Muscle of leg (tissue), 11 donors: ENCODE measurements around the gene PGP. TPM values are rescaled to one million over a fixed set of nuclear protein-coding genes. Genes with fewer than 3 reads are reported as not detected.
A peak's percentile ranks its signal among the peaks of the same experiment; 100 is the strongest.

ENCODE experiments used
- DNase-seq: peaks from one replicate; pipeline ENCODE4 v3.0.0; 2013
- H3K27ac ChIP-seq: one replicate; pipeline ENCODE4 v1.5.1; 2013; ENCODE audit warnings: mild to moderate bottlenecking, low read length, control low read depth
- H3K27me3 ChIP-seq: one replicate; pipeline ENCODE4 v1.6.1; 2013; ENCODE audit warnings: low read length; ENCODE audit not compliant: control insufficient read depth, insufficient read depth
- H3K36me3 ChIP-seq: one replicate; pipeline ENCODE4 v1.6.1; 2013; ENCODE audit warnings: low read length; ENCODE audit not compliant: control insufficient read depth, insufficient read depth
- H3K4me1 ChIP-seq: one replicate; pipeline ENCODE4 v1.6.1; 2013; ENCODE audit warnings: low read length; ENCODE audit not compliant: control insufficient read depth, insufficient read depth
- H3K4me3 ChIP-seq: one replicate; pipeline ENCODE4 v1.5.1; 2013; ENCODE audit warnings: low read length, control low read depth
- H3K9me3 ChIP-seq: replicated peaks from 2 replicates; pipeline ENCODE4 v1.6.1; 2013; ENCODE audit warnings: low read depth, low read length; ENCODE audit not compliant: control insufficient read depth
- WGBS: methylation state at CpG from one replicate; pipeline ENCODE4 v1.1.5; 2013; ENCODE audit warnings: missing lambda C conversion rate; ENCODE audit not compliant: insufficient coverage; 5-methylcytosine and 5-hydroxymethylcytosine counted together
- polyA plus RNA-seq, 8 donors: library from polyadenylated mRNA; unstranded; fragments of 120-200 nt; gene quantifications; one replicate each; pipeline versions ENCODE4 v1.2.1 to v1.2.3, GENCODE V29; 2013; ENCODE audit warnings: inconsistent platforms in 1 of 8, low replicate concordance in 1 of 8; ENCODE audit not compliant: insufficient read length in 8 of 8, insufficient read depth in 1 of 8
- total RNA-seq: library from RNA; stranded (reverse); fragments of 120-200 nt; gene quantifications from one replicate; pipeline ENCODE4 v1.2.4, GENCODE V29; 2013

Gene PGP
- total and polyA plus RNA-seq, 9 donors, result 11.8 to 18.1 (median 16.6) TPM

DNA sequence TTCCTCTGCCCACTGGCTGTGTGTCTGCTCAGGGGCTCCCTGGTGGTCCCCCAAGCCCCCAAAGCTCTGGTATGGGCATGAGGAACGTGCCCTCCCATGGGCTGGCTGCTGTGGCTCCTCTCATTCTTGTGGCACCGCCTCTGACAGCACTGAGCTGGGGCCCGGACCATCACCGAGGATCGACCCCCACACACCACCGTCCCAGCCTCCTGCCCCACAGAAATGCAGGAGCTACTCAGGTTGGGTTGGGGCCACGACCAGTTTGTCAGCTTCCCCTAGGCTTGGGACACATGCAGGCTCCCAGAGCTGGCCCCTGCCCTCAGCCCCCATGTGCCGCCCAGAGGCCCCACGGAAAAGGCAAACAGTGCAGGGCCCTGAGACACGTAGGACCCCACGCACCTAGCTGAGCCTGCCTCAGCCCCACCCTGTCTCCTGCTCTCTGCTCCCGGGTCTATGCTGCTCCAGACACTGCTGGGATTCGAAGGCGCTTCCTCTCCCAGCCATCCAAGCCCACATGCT, 15.0 kb downstream of the PGP start:
- H3K27me3 ChIP-seq, result peaks cover 39% of the 10 kb centered on the region
- peaks cover 16% of the 10 kb centered on the region for H3K4me1 ChIP-seq
- WGBS, result 41% methylated on average over 11 of the region's 14 CpGs
- DNase-seq, result no peak
- H3K4me3 ChIP-seq, result no peak overlapping the region
- no peaks in the 10 kb centered on the region for H3K9me3 ChIP-seq
- no peaks in the 10 kb centered on the region for H3K36me3 ChIP-seq
- no peak overlapping the region for H3K27ac ChIP-seq

DNA sequence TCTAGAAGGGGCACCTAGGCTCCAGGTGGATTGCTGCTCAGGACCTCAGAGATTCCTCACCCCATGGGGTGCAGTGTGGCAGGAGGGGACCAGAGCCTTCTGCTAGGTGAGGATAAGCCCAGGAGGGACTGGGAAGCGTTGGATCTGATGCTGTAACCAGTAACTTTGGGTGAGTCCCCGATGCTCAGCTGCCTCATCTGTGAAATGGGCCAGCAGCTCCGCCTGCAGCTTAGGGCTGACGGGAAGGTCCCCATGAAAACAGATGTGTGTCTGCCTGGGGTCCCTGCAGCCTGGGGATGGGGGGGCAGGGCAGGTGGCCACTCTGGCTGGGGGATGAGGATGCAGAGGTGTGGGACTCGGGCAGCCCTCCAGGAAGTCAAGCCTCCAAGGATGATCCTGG, 15.5 kb downstream of the PGP start:
- Histone ChIP-seq H3K36me3 (no peaks in the 10 kb centered on the region), H3K4me3 (no peak overlapping the region), H3K27me3 (peaks cover 45% of the 10 kb centered on the region), H3K9me3 (no peaks in the 10 kb centered on the region), H3K4me1 (peaks cover 18% of the 10 kb centered on the region), H3K27ac (no peak overlapping the region)
- 44% methylated on average over 5 of the region's 5 CpGs for WGBS
- DNase-seq, result no peak

GRCh38 chr16:2198283-2198682, 16.4 kb downstream of the PGP start:
- DNase-seq, result no peak
- no peak overlapping the region for H3K4me3 ChIP-seq
- H3K9me3 ChIP-seq, result no peaks in the 10 kb centered on the region
- no peaks in the 10 kb centered on the region for H3K36me3 ChIP-seq
- no CpG with 5 or more reads among the region's 4 CpGs for WGBS
- peaks cover 18% of the 10 kb centered on the region for H3K4me1 ChIP-seq
- no peak overlapping the region for H3K27ac ChIP-seq
- H3K27me3 ChIP-seq, result peaks cover 52% of the 10 kb centered on the region

- 82% methylated on average over 3 of the region's 6 CpGs for WGBS
- DNase-seq, result no peak
- no peaks in the 10 kb centered on the region for H3K36me3 ChIP-seq
- no peak overlapping the region for H3K4me3 ChIP-seq
- H3K27ac ChIP-seq, result no peak overlapping the region
- peaks cover 52% of the 10 kb centered on the region for H3K27me3 ChIP-seq
- H3K4me1 ChIP-seq, result peaks cover 18% of the 10 kb centered on the region
- no peaks in the 10 kb centered on the region for H3K9me3 ChIP-seq
Observed at GRCh38 chr16:2197765-2198164, 16.9 kb downstream of the PGP start.

- H3K27me3 ChIP-seq, result peaks cover 52% of the 10 kb centered on the region
- no peak for DNase-seq
- H3K4me1 ChIP-seq, result peaks cover 18% of the 10 kb centered on the region
- H3K9me3 ChIP-seq, result no peaks in the 10 kb centered on the region
- no peaks in the 10 kb centered on the region for H3K36me3 ChIP-seq
- H3K27ac ChIP-seq, result no peak overlapping the region
- WGBS, result 22% methylated on average over 23 of the region's 32 CpGs
- no peak overlapping the region for H3K4me3 ChIP-seq
Observed at GRCh38 chr16:2196981-2197511, 17.6 kb downstream of the PGP start.

DNA sequence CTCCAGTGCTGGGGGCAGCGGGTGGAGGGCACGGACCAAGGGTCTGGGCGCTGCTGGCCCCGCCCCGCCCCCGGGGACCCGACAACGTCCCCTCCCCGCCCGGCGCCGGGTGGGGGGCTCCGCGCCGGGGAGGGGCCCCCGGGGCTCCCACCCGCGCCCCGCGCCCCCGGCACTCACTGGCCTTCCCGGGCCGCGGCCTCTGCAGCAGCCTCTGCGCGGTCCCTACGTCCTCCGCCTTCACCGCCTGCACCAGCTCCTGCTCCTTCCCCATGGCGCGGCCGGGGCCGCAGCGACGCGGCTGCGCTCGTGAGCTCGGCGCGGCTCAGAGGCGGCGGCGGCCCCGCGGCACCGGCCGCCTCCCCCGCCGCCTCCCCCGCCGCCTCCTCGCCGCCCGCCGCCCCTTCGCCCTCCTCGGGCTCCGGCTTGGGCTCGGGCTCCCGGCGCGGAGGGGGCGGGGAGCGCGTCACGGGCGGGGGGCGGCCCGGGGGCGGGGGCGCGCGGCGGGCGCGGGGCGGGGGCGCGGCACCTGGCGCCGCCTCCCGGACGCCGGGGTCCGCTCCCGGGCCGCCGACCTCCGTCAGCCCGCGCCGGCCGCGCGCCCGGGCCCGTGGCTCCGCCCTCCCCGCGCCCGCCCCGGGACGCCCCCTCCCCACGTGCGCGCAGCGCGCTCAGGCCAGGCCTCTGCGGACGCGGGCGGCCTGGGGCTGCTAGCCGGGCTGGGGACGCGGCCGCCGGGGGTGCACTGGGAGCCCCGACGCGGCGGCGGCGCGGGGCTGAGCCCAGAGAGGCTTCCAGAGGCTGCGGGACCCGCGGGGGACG, 18.3 kb downstream of the PGP start, which contains the start of gene CASKIN1:
Gene CASKIN1 (minus strand): TSS at position 444 of the 819 bp plus-strand sequence. CDS start 173 bp downstream, at position 271.
- no peak within 1 kb of the TSS for H3K27ac ChIP-seq
- no peak for DNase-seq
- H3K4me3 ChIP-seq, result peak within 1 kb of the TSS; percentile 24
- H3K9me3 ChIP-seq, result no peaks in the 10 kb centered on the region
- H3K27me3 ChIP-seq, result peaks cover 50% of the 10 kb centered on the region
- peaks cover 18% of the 10 kb centered on the region for H3K4me1 ChIP-seq
- under 1% methylated on average over 98 of the region's 129 CpGs for WGBS
- no peaks in the 10 kb centered on the region for H3K36me3 ChIP-seq

- Histone ChIP-seq H3K27me3 (peaks cover 50% of the 10 kb centered on the region), H3K27ac (no peak overlapping the region), H3K4me3 (peak overlapping the region; percentile 24), H3K9me3 (no peaks in the 10 kb centered on the region), H3K4me1 (peaks cover 18% of the 10 kb centered on the region), H3K36me3 (no peaks in the 10 kb centered on the region)
- no peak for DNase-seq
- WGBS, result 0% methylated on average over 34 of the region's 49 CpGs
Observed at GRCh38 chr16:2195322-2196161, 19.1 kb downstream of the PGP start.

GRCh38 chr16:2194852-2195321, 19.8 kb downstream of the PGP start:
- peaks cover 18% of the 10 kb centered on the region for H3K4me1 ChIP-seq
- 26% methylated on average over 5 of the region's 10 CpGs for WGBS
- no peaks in the 10 kb centered on the region for H3K36me3 ChIP-seq
- H3K27me3 ChIP-seq, result peaks cover 50% of the 10 kb centered on the region
- H3K27ac ChIP-seq, result no peak overlapping the region
- no peak overlapping the region for H3K4me3 ChIP-seq
- peak; percentile 57 for DNase-seq
- H3K9me3 ChIP-seq, result no peaks in the 10 kb centered on the region

GRCh38 chr16:2194166-2194834, 20.3 kb downstream of the PGP start:
- WGBS, result 30% methylated on average over 6 of the region's 16 CpGs
- Histone ChIP-seq H3K4me3 (no peak overlapping the region), H3K36me3 (no peaks in the 10 kb centered on the region), H3K4me1 (peaks cover 18% of the 10 kb centered on the region), H3K27ac (no peak overlapping the region), H3K27me3 (peaks cover 45% of the 10 kb centered on the region), H3K9me3 (no peaks in the 10 kb centered on the region)
- peak; percentile 65 for DNase-seq
